Measurements from ENCODE around the gene FOXJ1.

GRCh38 chr17:76122431-76123190 lies 18.4 kb downstream of the FOXJ1 start:
- TF ChIP-seq CTCF (IDR thresholded peaks at IDR 0.05) (no peak), REST (IDR thresholded peaks at IDR 0.05; ENCODE audit: insufficient read depth in 1 of 2, low read depth in 2 of 2, low read length in 1 of 2) (no peak), POLR2AphosphoS5 (IDR thresholded peaks at IDR 0.05; ENCODE audit: low read depth, low read length) (no peak), TCF7L2 (IDR thresholded peaks at IDR 0.05; ENCODE audit: low read depth, low read length) (no peak), SIN3A (IDR thresholded peaks at IDR 0.05; ENCODE audit: borderline replicate concordance, insufficient read depth, low read depth, low read length) (no peak)

All from Panc1 (cell line).